GM12892 (cell line): Measurements from ENCODE around the gene CHRDL2.

Experiments
- POLR2A ChIP-seq: IDR thresholded peaks from 2 replicates; pipeline ENCODE4 v1.6.1; 2011; ENCODE audit warnings: low read depth, low read length, control low read depth
- POLR2AphosphoS5 ChIP-seq: IDR thresholded peaks from 2 replicates; pipeline ENCODE4 v1.6.1; 2011; ENCODE audit warnings: low read depth, low read length, control low read depth

GRCh38 chr11:74682731-74683278 is 48.4 kb downstream of the CHRDL2 start:
- TF ChIP-seq POLR2AphosphoS5 = no peak
- no peak for TF ChIP-seq POLR2A
